IMR-90 (cell line): ENCODE data around the gene SERPINA9. TPM values are rescaled to one million over a fixed set of nuclear protein-coding genes. Genes with fewer than 3 reads are reported as not detected.

Experiments
- ATAC-seq: fragments of 200-7000 bp; cut with Tn5 transposase; 2 replicates; pipeline ENCODE4 v1.9.1; 2020; ENCODE audit warnings: low read depth, mild to moderate bottlenecking, moderate library complexity
- BruUV-seq: library from RNA; stranded (reverse); fragments of 400-500 nt; replicated peaks from 2 replicates; lab custom pipeline; 2021; lab: Mats Ljungman, UMichigan
- CTCF ChIA-PET: fragments of 300-600 bp; formaldehyde crosslinking; extraction: SDS; loops from one replicate; lab custom pipeline; 2021; ENCODE audit warnings: antibody characterized with exemption; lab: Yijun Ruan, JAX
- POLR2A ChIA-PET: fragments of 300-600 bp; sonication (Branson Sonifier 250); formaldehyde crosslinking; loops from one replicate; lab custom pipeline; 2022; ENCODE audit warnings: antibody characterized with exemption; ENCODE audit not compliant: unreplicated experiment; lab: Charles Lee
- DNase-seq: peaks from one replicate; pipeline ENCODE4 v3.0.0; 2013
- H2AFZ ChIP-seq: replicated peaks from 2 replicates; pipeline ENCODE3; 2013; ENCODE audit warnings: low read length, mild to moderate bottlenecking; ENCODE audit not compliant: poor library complexity
- H2AK5ac ChIP-seq: 2 replicates; pipeline ENCODE4 v1.6.1; 2013; ENCODE audit warnings: low read depth, low read length, inconsistent platforms
- H2AK9ac ChIP-seq: replicated peaks from 2 replicates; pipeline ENCODE3; 2013; ENCODE audit warnings: mild to moderate bottlenecking, low read depth, low read length, moderate library complexity; ENCODE audit not compliant: poor library complexity
- H2BK120ac ChIP-seq: 2 replicates; pipeline ENCODE4 v1.6.1; 2013; ENCODE audit warnings: low read depth, low read length, inconsistent platforms
- H2BK15ac ChIP-seq: 3 replicates; pipeline ENCODE4 v1.6.1; 2013; ENCODE audit warnings: low read depth, low read length, inconsistent platforms
- H2BK20ac ChIP-seq: 2 replicates; pipeline ENCODE4 v1.6.1; 2013; ENCODE audit warnings: low read depth, mild to moderate bottlenecking, inconsistent platforms, low read length, moderate library complexity
- H2BK5ac ChIP-seq: 2 replicates; pipeline ENCODE4 v1.6.1; 2013; ENCODE audit warnings: mild to moderate bottlenecking, low read depth, low read length, inconsistent platforms; ENCODE audit not compliant: poor library complexity, severe bottlenecking
- H3K14ac ChIP-seq: replicated peaks from 2 replicates; pipeline ENCODE4 v1.6.1; 2013; ENCODE audit warnings: low read depth, low read length, inconsistent platforms
- H3K18ac ChIP-seq: 2 replicates; pipeline ENCODE4 v1.6.1; 2013; ENCODE audit warnings: low read depth, low read length, control low read depth
- H3K23ac ChIP-seq: 2 replicates; pipeline ENCODE4 v1.6.1; 2013; ENCODE audit warnings: low read depth, low read length, inconsistent platforms
- H3K27ac ChIP-seq: 2 replicates; pipeline ENCODE4 v1.5.1; 2013; ENCODE audit warnings: mild to moderate bottlenecking, control low read depth, low read length; ENCODE audit not compliant: insufficient read depth
- H3K27me3 ChIP-seq: 2 replicates; pipeline ENCODE4 v1.6.1; 2013; ENCODE audit warnings: low read length; ENCODE audit not compliant: control insufficient read depth, insufficient read depth
- H3K36me3 ChIP-seq: 2 replicates; pipeline ENCODE4 v1.6.1; 2013; ENCODE audit warnings: low read length, mixed read lengths; ENCODE audit not compliant: control insufficient read depth, insufficient read depth
- H3K4ac ChIP-seq: 2 replicates; pipeline ENCODE4 v1.6.1; 2013; ENCODE audit warnings: low read depth, low read length, inconsistent platforms
- H3K4me1 ChIP-seq: 2 replicates; pipeline ENCODE4 v1.6.1; 2013; ENCODE audit warnings: low read length, mixed read lengths; ENCODE audit not compliant: control insufficient read depth, insufficient read depth
- H3K4me2 ChIP-seq: 2 replicates; pipeline ENCODE4 v1.6.1; 2013; ENCODE audit warnings: low read depth, mild to moderate bottlenecking, control low read depth, low read length, moderate library complexity
- H3K4me3 ChIP-seq: 2 replicates; pipeline ENCODE4 v1.5.1; 2013; ENCODE audit warnings: low read depth, mild to moderate bottlenecking, control low read depth, low read length, moderate library complexity; ENCODE audit not compliant: insufficient read depth
- H3K56ac ChIP-seq: 2 replicates; pipeline ENCODE4 v1.6.1; 2013; ENCODE audit warnings: low read length, inconsistent platforms; ENCODE audit not compliant: insufficient read depth; ENCODE audit errors: extremely low read depth
- H3K79me1 ChIP-seq, 2 experiments: 2 replicates each; pipeline ENCODE4 v1.6.1; 2013; ENCODE audit warnings: low read length in 2 of 2, inconsistent platforms in 1 of 2, low read depth in 1 of 2
- H3K9ac ChIP-seq: 2 replicates; pipeline ENCODE4 v1.6.1; 2013; ENCODE audit warnings: low read depth, low read length, control low read depth
- H3K9me1 ChIP-seq: 2 replicates; pipeline ENCODE4 v1.6.1; 2013; ENCODE audit warnings: low read length, inconsistent platforms; ENCODE audit not compliant: insufficient read depth
- H3K9me3 ChIP-seq: 2 replicates; pipeline ENCODE4 v1.6.1; 2013; ENCODE audit warnings: low read length; ENCODE audit not compliant: control insufficient read depth, insufficient read depth
- H4K20me1 ChIP-seq: 2 replicates; pipeline ENCODE4 v1.6.1; 2013; ENCODE audit warnings: low read length, inconsistent platforms; ENCODE audit not compliant: insufficient read depth
- H4K5ac ChIP-seq: 2 replicates; pipeline ENCODE4 v1.6.1; 2013; ENCODE audit warnings: mild to moderate bottlenecking, low read depth, low read length, control low read depth
- H4K8ac ChIP-seq, 2 experiments: 2 replicates each; pipeline ENCODE4 v1.6.1; 2013; ENCODE audit warnings: low read depth in 2 of 2, low read length in 2 of 2, control low read depth in 1 of 2, inconsistent platforms in 1 of 2
- H4K91ac ChIP-seq: 2 replicates; pipeline ENCODE4 v1.6.1; 2013; ENCODE audit warnings: low read depth, low read length, inconsistent platforms; ENCODE audit not compliant: insufficient read depth
- BHLHE40 ChIP-seq: fragments of 150-350 bp; IDR thresholded peaks from 2 replicates; pipeline ENCODE4 v1.6.1; 2016; ENCODE audit warnings: mild to moderate bottlenecking, low read depth, low read length
- CHD1 ChIP-seq: IDR thresholded peaks from 2 replicates; pipeline ENCODE4 v1.6.1; 2012; ENCODE audit warnings: low read depth, low read length, improper control_type of control experiment
- ELK1 ChIP-seq: fragments of 150-350 bp; IDR thresholded peaks from 2 replicates; pipeline ENCODE4 v1.6.1; 2016; ENCODE audit warnings: low read depth, mild to moderate bottlenecking, low read length, moderate library complexity, borderline replicate concordance
- FOS ChIP-seq: fragments of 150-350 bp; IDR thresholded peaks from 2 replicates; pipeline ENCODE4 v1.6.1; 2016; ENCODE audit warnings: low read depth, low read length
- MAZ ChIP-seq: IDR thresholded peaks from 2 replicates; pipeline ENCODE4 v1.6.1; 2012; ENCODE audit warnings: low read depth, mild to moderate bottlenecking, low read length, improper control_type of control experiment, moderate library complexity, borderline replicate concordance
- MXI1 ChIP-seq: IDR thresholded peaks from 2 replicates; pipeline ENCODE4 v1.6.1; 2012; ENCODE audit warnings: low read depth, mild to moderate bottlenecking, low read length, moderate library complexity, borderline replicate concordance
- NFE2L2 ChIP-seq: fragments of 150-350 bp; IDR thresholded peaks from 2 replicates; pipeline ENCODE4 v1.6.1; 2016; ENCODE audit warnings: low read depth, mild to moderate bottlenecking, low read length
- RAD21 ChIP-seq: IDR thresholded peaks from 2 replicates; pipeline ENCODE4 v1.6.1; 2012; ENCODE audit warnings: low read length, improper control_type of control experiment
- WGBS, 2 experiments: methylation state at CpG; one replicate each; pipeline versions ENCODE4 v1.1.5 to v1.1.7; 2013; ENCODE audit warnings: missing lambda C conversion rate in 2 of 2; ENCODE audit not compliant: insufficient read length in 1 of 2; ENCODE audit errors: extremely low coverage in 2 of 2; 5-methylcytosine and 5-hydroxymethylcytosine counted together
- dilution Hi-C: fragments of 300-500 bp; cut with HindIII; formaldehyde crosslinking; loops from one replicate; pipeline ENCODE4 v1.14.3; 2018; ENCODE audit warnings: low sequenced_read_pairs; ENCODE audit not compliant: unreplicated experiment
- in situ Hi-C: fragments of 300-500 bp; cut with MboI; formaldehyde crosslinking; loops from 3 replicates; pipeline ENCODE4 v1.14.3; 2019; ENCODE audit warnings: low sequenced_read_pairs, inconsistent platforms, mixed read lengths
- intact Hi-C: fragments of 100-400 bp; cut with micrococcal nuclease; formaldehyde crosslinking; loops from 2 replicates; pipeline ENCODE4 v1.10.0; 2022
- polyA plus RNA-seq, 3 experiments: library from polyadenylated mRNA; depleted of rRNA; stranded (reverse); fragments of >200 nt; gene quantifications; 2 replicates each; pipeline ENCODE4 v1.2.3, GENCODE V29; 2012; ENCODE audit warnings: low replicate concordance in 1 of 3
- total RNA-seq: library from RNA; depleted of rRNA; stranded (reverse); fragments of >200 nt; gene quantifications from 2 replicates; pipeline ENCODE4 v1.2.3, GENCODE V29; 2012
- TF ChIP-seq, protein P1 (sequence below): fragments of 150-350 bp; IDR thresholded peaks from 2 replicates; pipeline ENCODE4 v1.6.1; 2017; ENCODE audit warnings: mild to moderate bottlenecking, antibody characterized with exemption, low read length, low read depth
- TF ChIP-seq, protein P2 (sequence below): conservative IDR thresholded peaks from 2 replicates; pipeline ENCODE4 v1.5.1; 2012; ENCODE audit warnings: mild to moderate bottlenecking, low read depth, low read length, improper control_type of control experiment

SERPINA9 gene
- total and polyA plus RNA-seq, 2 of the 4 experiments (the other 2 are of a cell fraction): 0.09 to 0.18 TPM

- Histone ChIP-seq H2BK20ac (no peak overlapping the region), H3K4me3 (no peak overlapping the region), H2AK5ac (no peak overlapping the region), H3K36me3 (no peaks in the 10 kb centered on the region), H3K23ac (no peak overlapping the region), H2BK15ac (no peak overlapping the region), H3K9me1 (no peaks in the 10 kb centered on the region), H3K4ac (no peak overlapping the region), H3K27ac (no peak overlapping the region), H3K9ac (no peak overlapping the region), H2BK120ac (no peak overlapping the region), H2AK9ac (no peak overlapping the region), H3K9me3 (peaks cover 6% of the 10 kb centered on the region; the same call in 1 of the 2 replicates), H4K5ac (no peak overlapping the region), H3K18ac (no peak overlapping the region), H3K4me1 (no peaks in the 10 kb centered on the region; the same call in 1 of the 2 replicates), H3K79me1 (no peaks in the 10 kb centered on the region), H3K4me2 (no peak overlapping the region), H4K8ac (no peak overlapping the region), H2AFZ (no peak overlapping the region), H3K27me3 (peaks cover 10% of the 10 kb centered on the region), H4K91ac (no peak overlapping the region), H4K20me1 (no peaks in the 10 kb centered on the region), H3K14ac (no peak overlapping the region), H2BK5ac (no peak overlapping the region), H3K56ac (no peak overlapping the region)
- ChIA-PET CTCF (no interaction called here), POLR2A (no interaction called here)
- dilution Hi-C loops (no loop called here), intact Hi-C loops (loop anchor here (10.0 kb wide), 1 partner anchor 299 kb away; no protein-coding TSS in a partner anchor), in situ Hi-C loops (no loop called here)
- WGBS, 2 experiments: no CpG with 5 or more reads among the region's 7 CpGs
- no TSS peak for BruUV-seq
- DNase-seq (peak; percentile 56), ATAC-seq (no peak)
- TF ChIP-seq, protein P1, sequence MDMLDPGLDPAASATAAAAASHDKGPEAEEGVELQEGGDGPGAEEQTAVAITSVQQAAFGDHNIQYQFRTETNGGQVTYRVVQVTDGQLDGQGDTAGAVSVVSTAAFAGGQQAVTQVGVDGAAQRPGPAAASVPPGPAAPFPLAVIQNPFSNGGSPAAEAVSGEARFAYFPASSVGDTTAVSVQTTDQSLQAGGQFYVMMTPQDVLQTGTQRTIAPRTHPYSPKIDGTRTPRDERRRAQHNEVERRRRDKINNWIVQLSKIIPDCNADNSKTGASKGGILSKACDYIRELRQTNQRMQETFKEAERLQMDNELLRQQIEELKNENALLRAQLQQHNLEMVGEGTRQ: no peak
- TF ChIP-seq RAD21 (no peak), MAZ (no peak), MXI1 (no peak), BHLHE40 (no peak), ELK1 (no peak), NFE2L2 (no peak), FOS (no peak), CHD1 (no peak)
- TF ChIP-seq, protein P2, sequence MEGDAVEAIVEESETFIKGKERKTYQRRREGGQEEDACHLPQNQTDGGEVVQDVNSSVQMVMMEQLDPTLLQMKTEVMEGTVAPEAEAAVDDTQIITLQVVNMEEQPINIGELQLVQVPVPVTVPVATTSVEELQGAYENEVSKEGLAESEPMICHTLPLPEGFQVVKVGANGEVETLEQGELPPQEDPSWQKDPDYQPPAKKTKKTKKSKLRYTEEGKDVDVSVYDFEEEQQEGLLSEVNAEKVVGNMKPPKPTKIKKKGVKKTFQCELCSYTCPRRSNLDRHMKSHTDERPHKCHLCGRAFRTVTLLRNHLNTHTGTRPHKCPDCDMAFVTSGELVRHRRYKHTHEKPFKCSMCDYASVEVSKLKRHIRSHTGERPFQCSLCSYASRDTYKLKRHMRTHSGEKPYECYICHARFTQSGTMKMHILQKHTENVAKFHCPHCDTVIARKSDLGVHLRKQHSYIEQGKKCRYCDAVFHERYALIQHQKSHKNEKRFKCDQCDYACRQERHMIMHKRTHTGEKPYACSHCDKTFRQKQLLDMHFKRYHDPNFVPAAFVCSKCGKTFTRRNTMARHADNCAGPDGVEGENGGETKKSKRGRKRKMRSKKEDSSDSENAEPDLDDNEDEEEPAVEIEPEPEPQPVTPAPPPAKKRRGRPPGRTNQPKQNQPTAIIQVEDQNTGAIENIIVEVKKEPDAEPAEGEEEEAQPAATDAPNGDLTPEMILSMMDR: no peak
Measured at GRCh38 chr14:94483729-94484275, 7.8 kb upstream of the SERPINA9 start.
